ENCODE measurements around the gene VTI1A.

DNA sequence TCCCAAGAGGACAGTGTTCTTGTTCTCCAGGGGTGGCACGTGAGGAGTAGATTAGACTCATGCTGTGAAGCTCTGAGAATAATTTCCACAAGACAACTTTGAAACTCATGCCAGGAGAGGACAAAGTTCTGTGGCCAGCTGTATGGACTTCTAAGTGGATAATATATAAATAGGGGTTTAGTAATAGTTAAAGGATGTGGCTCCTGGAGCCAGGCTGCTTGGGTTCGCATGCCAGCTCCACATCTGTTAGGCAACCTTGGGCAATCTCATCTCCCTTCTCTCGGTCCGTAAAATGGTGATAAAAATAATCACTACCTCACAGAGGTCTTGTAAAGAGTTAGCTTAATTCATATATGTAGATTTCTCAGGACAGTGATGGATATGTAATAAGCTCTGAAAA, 37.3 kb upstream of the VTI1A start:
- TF ChIP-seq, protein P1, sequence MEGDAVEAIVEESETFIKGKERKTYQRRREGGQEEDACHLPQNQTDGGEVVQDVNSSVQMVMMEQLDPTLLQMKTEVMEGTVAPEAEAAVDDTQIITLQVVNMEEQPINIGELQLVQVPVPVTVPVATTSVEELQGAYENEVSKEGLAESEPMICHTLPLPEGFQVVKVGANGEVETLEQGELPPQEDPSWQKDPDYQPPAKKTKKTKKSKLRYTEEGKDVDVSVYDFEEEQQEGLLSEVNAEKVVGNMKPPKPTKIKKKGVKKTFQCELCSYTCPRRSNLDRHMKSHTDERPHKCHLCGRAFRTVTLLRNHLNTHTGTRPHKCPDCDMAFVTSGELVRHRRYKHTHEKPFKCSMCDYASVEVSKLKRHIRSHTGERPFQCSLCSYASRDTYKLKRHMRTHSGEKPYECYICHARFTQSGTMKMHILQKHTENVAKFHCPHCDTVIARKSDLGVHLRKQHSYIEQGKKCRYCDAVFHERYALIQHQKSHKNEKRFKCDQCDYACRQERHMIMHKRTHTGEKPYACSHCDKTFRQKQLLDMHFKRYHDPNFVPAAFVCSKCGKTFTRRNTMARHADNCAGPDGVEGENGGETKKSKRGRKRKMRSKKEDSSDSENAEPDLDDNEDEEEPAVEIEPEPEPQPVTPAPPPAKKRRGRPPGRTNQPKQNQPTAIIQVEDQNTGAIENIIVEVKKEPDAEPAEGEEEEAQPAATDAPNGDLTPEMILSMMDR (IDR thresholded peaks at IDR 0.05; ENCODE audit: poor library complexity) = no peak
- TF ChIP-seq EZH2 (IDR thresholded peaks at IDR 0.05; ENCODE audit: borderline replicate concordance) = no peak
- no peak for TF ChIP-seq EZH2phosphoT487 (IDR thresholded peaks at IDR 0.05; ENCODE audit: low read depth, severe bottlenecking, unreplicated experiment)
